Measurements from ENCODE around the gene UNC119B. TPM values are rescaled to one million over a fixed set of nuclear protein-coding genes. Genes with fewer than 3 reads are reported as not detected.
A peak's percentile ranks its signal among the peaks of the same experiment; 100 is the strongest.

The UNC119B gene
- total RNA-seq, 1 experiment from 2014 or later, result 18.7 TPM

DNA sequence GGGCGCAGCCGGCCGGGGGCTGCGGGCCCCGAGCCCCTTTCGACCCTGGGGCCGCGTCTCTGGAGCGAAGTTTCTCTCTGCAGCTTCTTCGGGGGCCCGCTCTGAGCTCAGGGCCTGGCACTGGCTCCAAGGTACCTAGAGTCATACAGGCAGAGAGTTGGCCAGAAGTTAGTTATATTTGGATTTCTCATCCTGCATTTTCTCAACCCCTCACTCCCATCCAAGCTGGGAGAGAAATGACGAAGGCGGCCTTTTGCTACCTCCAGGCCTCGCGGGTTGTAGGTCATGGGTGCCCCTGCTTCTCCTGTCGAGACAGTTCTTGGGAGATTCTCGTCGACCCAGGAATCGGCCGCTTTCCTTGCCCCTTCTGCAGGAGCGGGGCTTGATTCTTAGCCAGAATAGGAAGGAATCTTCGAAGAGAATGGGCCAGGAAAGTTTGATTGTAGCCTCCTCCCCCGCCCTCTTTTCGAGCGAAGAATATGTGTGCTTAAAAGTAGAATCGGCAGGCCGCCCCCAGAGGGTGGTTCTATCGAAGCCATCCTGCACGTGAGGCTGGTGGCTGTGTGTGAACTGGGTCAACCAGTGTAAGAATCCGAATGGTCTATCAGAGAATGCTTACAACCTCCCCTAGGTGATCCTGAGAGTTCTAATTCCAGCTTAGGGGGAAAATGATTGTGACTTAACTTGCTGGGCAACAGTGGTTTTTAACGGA is 22.5 kb upstream of the UNC119B start:
- DNase-seq (ENCODE audit: low read depth), result peak; percentile 36

DNA sequence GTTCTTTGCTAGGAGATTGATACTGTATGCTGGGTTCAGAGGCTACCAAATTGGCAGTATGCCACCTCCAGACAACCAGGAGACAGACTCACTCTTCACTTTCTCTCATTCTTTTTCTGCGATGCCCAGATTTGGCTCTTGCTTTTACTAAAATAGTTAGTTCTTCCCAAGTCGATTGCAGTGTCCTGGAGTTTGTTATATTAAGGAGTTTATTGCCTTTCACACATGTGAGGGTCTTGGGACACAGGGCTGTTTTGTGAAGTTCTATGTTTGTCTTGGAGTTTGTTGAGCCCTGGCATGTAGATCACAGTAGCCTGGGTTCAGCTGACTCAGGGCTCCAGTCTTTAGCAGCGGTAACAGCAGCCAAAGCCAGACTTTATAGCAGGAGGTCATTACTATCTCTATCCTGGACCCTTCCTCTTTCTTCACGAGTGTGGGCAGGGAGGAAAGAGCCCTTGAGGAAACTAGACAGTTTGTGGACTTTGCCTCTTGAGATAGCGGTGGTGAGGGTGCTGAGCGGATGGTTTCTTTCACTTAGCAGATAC is 21.7 kb upstream of the UNC119B start:
- peak; percentile 32 for DNase-seq (ENCODE audit: low read depth)

DNA sequence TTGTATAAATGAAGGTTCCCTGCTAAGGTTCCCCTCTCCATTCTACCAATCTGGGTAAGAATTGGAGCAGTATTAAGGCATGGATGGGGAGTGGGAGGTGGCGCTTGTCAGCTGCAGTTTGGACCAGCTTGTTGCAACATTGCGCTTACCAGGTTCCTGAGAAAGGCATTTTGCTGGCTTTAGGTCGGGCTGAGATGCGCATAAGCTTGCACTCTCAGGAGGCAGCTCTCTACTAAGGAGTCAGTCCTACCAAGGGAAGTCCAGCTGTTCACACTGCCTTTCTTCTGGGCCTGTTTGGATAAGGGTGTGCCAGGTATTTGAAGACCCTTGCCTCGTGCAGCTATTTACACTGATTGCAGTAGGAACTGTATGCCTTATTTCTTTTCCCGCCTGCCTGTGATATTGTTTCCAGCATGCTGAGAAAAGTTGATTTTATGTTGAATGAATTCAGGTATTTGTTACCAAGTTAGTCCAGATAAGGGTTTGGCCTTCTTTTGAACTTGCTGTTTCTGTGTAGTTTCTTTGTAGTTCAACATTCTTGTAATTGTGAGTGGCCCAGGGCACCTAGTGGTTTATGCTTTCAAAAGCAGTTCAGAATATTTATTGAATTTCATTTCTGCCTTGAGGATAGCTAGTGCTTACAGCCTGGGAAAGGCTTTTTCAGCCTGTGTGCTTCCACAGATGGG is 20.7 kb upstream of the UNC119B start:
- no peak for DNase-seq (ENCODE audit: low read depth)

DNA sequence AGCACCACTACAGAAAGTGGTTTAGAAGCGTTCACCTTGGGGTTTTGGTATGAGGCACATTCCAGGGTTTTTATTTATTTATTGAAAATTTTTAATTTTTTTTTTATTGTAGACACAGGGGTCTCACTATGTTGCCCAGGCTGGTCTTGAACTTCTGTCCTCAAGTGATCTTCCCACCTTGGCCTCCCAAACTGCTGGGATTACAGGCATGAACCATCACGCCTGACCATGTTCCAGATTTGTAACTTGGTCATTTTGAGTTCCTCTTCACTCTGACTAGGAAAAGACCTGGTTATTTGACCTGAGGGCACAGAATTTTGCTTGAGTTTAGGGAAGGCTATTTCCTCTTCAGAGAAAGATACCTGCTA is 20.2 kb upstream of the UNC119B start:
- no peak for DNase-seq (ENCODE audit: low read depth)

DNA sequence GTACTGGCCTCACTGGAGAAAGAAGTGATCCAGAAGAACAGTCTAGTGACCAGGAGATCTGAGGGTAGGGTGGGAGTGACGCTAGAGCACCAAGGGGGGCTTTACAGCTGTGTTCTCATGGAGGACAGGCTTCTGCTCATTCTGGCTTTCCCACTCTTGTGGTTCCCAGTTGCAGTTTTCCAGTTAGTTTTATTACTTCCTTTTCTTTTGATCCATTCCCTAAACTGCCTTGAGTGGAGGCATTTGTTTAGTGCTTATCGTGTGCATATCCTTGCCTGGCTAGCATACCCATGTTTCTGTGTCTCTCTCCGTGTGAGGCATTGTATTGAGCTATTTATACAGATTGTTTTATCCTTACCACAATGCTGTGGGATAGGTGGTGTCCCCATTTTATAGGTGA is 19.3 kb upstream of the UNC119B start:
- DNase-seq (ENCODE audit: low read depth), result no peak

DNA sequence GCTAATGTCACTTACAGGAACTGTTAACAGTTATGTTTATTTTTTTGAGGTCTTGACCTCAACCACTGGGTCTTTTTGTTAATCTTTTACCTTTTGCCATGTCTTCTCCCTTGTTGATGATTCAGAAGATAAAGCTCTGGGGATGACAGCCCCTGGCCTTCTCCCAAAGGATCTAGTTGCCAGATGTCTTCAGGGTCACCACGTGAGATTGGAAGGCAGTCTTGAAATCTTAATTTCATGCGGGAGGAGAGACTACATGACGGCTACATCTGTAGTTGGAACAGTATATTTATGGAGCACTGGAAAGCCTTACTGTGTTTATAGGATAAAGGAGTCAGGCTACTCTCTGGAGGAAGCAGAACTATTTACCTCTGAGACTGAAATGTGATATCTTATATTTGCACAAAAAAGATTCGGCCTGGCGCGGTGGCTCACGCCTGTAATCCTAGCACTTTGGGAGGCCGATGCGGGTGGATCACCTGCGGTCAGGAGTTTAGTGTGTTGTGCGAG is 17.7 kb upstream of the UNC119B start:
- DNase-seq (ENCODE audit: low read depth), result peak; percentile 37

DNA sequence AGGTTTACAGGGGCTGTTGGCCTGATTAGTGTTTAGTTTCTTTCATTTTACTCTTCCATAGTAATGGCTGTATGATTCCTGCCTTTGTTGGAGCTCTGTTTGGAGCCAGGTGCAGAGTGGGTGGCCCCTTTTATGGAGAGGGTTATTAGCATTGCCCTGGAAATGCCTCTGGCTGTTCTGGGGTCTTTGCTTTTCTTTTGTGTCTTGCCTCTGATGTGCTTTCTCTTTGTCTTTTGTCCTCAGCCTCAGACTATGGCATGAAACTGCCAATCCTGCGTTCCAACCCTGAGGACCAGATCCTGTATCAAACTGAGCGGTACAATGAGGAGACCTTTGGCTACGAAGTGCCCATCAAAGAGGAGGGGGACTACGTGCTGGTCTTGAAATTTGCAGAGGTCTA is 16.4 kb upstream of the UNC119B start:
- DNase-seq (ENCODE audit: low read depth), result no peak

DNA sequence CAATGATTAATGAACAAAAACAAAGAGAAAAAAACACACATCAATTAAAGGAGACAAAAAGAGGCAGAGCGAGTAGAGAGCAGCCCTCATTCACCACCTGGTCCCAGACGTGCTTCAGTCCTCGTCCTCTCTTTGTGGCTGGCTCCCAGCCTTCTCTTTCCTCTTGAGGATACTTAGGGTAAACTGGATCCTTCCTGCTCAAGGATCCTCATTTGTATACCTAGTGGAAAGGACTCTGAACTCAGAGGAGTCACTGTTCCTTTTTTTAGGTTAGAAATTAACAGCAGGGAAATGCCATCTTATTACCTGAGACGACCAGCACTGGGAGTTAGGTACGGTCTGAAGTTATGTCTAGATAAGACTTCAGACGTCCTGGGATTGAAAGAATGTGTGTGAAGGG is 13.6 kb upstream of the UNC119B start:
- DNase-seq (ENCODE audit: low read depth), result no peak

DNA sequence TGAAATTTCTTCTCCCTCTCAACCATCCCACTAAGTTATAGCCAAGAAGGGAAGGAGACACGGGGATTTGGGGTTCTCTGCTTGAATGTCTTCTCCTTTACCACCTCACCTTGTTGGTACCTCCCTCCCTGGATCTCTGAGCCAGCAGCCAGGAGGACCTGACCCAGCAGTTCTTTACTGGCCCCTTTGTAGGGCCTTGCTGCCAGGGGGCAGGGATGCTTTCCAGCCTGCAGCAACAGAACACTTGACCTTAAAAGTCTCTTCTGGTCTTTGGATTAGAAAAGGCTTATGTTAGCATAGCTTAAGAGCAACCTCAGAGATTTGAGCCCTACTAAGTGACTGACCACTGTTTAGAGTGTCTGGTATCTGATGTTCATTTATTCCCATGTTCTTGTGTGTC is 12.9 kb upstream of the UNC119B start:
- DNase-seq (ENCODE audit: low read depth), result no peak

DNA sequence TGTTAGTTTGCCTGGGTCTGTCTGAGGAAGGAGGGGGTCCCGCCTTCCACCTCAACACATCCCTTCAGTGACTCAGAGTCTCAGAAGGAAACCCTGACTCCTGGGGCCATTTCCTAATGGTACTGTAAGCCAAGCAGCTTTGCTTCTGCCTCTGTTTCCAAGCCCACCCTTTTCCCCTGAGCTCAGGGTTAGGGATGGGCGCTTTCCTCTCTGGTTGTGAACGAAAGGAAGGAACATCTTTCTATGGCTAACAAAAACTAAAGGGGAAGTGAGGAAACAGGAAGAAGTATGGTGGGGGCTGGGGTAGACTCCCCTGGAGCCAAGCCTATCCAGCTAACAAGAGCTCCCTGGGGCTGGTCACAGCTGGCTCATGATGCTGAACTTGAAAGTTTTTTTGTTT is 11.6 kb upstream of the UNC119B start:
- DNase-seq (ENCODE audit: low read depth), result no peak

DNA sequence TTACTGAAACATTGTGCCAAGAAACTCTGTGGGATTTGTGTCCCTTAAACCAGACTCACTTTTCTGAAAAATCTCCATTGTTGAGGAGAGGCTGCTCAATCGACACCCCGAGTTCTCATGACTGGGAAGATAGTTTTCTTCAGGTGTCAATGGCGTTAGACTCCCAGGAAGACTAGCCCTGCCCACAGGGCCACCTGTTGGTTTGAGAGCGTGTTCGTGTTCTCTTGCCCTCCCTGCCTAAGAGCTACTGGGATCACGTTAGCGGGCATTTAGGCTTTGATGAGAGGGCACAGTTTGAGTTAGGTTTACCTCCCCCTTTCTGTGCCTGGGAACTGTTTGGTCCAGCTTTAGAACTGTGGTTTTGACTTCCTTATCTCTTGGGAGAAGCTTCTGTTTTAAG is 10.7 kb upstream of the UNC119B start:
- no peak for DNase-seq (ENCODE audit: low read depth)

DNA sequence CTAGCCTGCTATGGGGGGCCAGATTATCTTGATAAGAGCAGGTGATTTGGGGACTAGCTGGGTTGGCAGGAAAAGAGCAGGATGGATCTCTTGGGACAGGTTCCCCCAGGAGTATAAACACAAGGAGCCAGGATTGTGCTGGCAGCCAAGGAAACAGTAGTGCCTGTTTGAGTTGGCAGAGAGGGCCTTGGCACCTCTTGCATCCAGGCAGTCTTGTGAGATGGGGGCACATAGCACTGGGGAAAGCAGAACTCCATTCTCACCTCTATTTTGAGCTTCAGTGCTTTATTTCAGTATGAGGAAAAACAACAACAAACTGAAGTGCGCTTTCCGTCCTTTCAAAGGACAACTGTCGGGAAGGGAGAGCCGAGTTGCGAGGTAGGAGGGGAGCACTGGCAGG is 9.4 kb upstream of the UNC119B start:
- no peak for DNase-seq (ENCODE audit: low read depth)

DNA sequence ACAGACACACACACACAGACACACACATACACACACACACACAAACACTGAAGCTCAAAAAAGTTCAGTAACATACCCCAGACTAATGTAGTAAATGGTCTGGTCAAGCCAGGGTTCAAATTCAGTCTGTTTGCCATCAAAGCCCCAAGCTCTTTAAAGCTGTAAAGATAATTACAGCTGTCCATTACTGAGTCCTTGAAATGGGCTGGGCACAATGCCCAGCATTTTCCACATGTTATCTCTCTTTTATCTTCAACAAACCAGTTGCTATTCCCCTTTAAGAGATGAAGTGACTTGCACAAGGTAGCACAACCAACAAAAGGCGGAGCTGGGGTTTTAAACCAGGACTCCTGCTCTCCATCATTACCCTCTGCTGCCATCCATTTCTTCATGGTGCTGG is 7.6 kb upstream of the UNC119B start:
- no peak for DNase-seq (ENCODE audit: low read depth)

DNA sequence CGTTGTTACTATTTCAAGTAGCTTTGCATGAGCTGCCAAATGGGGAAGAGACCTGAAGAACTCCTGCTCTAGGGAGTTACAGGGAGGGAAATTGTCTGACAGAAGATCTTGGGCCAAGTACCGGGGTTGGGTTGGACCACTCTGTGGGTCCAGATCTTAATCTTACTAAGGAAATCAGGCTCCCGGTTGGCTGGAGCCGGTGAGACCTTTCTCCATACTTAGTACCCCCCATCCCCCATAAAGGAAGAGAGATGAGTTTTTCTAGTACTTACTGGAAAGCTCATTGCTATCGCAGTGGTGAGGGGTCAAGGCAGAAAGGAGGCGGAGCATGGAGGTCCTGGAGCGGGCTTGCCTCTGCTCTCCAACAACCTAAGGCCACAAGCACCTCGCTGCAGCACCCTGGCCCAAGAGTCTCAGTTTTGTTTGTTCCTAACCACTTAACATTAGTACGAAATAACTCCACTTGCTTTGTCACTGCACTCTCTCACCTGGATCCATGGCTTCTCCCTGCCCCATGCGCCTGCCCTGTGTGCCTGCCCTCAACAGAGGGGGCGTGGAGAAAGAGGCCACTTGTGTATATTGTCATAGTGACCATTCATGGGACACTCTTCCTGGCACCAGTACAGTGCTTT is 6.8 kb upstream of the UNC119B start:
- no peak for DNase-seq (ENCODE audit: low read depth)

DNA sequence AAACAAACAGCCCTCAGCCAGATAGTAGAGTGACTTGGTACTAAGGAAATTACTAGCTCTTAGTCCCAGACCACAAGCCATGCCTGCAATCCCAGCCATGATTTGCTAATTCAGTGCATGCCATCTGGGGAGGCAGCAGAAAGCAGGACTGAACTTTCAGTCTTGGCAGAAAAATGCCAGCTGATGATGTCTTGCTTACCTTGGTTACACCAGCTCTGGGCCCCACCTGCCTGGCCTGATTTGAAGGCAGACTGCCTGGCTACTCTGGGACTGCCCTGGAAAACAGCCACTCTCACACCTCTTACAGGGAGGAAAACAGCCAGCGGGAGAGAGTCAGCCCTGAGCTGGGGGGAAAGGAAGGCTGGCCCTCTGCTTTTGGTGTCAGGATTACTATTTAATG is 4.6 kb upstream of the UNC119B start:
- no peak for DNase-seq (ENCODE audit: low read depth)

DNA sequence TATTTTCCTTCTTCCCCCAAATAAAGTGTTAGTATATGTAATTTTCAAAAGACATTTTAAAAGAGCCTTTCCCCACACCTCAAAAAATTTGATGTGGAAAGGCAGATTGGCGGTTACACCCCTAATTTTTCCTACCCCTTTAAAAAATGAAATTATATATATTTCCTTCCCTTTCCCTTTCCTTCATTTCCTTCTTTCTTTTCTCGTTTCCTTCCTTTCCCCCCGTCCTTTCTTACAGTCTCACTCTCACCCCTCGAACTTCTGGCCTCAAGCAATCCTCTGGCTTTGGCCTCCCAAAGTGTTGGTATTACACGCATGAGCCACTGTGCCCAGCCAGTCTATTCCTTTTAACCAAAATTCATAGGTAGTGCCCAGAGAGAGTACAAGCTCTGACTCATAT is 4.2 kb upstream of the UNC119B start:
- no peak for DNase-seq (ENCODE audit: low read depth)

DNA sequence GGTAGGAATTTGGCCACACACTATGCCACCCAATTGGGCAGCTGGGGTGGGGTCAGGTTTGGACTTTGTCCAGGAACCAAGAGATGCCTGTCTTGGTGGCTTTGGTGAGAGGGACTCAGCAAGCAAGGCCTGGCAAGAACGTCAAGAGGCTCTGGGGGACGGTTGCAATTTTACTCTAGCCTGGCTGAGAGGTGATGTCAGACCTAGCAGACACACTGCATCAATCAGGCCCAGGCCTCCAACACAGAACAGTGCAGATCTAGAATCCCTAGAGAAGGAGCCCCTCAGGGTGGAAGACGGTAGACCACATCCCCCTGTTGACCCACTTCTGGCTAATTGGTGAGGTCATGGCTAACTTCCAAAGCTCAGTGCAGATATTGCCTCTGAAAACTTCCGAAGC is 1.6 kb upstream of the UNC119B start:
- DNase-seq (ENCODE audit: low read depth), result no peak

DNA sequence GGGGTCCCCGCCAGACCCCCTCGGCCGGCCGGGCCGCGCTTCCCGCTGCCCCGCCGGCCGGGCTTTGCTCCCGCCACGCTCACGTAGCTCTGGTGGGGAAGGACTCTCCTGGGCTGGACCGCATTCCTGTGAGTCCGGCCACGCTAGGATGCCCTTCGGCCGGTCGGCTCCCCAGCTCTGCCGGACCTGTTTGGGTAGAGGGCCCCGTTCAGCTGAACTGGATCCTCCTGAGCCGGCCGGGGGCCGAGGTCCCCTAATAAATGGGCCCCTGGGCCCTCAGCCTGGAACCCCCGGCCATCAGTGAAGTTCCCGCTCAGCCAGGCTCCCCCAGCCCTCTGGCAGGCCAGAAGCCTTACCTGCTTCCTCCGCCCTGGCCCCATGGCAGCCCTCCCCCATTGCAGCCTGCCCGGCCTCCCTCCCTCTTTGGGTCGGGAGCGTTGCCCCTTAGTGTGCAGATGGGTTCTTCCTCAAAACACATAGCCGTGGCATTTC is 593 bp downstream of the UNC119B start:
- no peak for DNase-seq (ENCODE audit: low read depth)

DNA sequence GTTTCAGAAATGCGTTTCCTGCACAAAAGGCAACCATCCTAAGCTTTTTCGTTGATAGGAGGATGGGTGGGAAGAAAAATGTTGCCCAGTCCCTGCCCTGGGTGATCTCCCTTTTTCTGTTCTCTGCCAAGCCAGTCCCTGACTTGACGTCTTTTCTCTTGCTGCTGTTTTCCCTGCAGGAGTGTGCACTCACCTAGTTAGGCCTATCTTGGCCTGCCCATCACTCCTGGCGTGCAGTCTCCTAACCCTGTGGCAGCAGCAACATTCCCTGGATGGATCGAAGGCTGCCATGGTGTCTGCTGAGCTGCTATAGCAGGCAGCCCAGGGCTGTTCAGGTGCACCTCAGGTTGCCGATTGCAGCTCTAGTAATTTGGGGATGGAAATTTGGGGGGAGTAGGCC is 1.2 kb downstream of the UNC119B start:
- DNase-seq (ENCODE audit: low read depth), result no peak

DNA sequence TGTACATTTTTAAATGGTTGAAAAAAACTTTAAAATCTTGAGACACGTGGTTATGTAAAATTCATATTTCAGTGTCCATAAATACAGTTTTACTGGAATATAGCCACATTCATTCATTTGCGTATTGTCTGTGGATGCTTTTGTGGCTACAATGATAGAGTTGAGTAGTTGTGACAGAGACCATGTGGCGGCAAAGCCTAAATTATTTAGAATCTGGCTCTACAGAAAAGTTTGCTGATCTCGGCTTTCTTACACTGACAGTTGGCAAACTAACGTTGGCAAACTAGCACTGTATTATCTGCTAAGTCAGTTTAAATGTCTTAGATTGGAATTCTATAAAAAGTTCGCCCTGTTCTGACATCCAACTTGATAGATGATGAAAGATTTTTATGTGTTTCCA is 2.4 kb downstream of the UNC119B start:
- DNase-seq (ENCODE audit: low read depth), result no peak

DNA sequence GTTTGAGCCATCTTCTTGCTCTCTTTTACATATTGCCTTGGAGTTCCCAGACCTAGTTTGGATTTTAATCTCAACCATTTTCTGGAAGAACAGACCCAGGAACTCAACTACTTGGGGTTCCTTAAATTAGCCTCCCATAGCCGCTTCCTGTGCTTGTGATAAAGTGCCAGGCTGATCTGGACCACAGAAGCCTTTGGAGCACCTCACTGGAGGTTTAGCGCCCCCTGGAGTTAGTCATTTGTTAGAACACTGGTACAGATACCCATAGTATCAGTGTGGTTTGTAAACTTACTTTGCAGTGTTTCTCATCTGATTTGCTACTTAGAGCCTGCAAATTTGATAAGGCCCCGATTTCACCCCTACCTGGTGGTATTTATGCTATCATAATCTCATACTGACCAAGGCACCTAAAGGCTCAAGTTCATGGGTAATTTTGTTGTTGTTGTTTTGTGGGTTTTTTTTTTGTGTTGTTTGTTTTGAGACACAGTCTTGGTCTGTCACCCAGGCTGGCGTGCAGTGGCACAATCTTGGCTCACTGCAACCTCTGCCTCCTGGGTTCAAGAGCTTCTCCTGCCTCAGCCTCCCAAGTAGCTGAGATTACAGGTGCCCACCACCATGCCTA is 3.7 kb downstream of the UNC119B start:
- DNase-seq (ENCODE audit: low read depth), result peak; percentile 77

DNA sequence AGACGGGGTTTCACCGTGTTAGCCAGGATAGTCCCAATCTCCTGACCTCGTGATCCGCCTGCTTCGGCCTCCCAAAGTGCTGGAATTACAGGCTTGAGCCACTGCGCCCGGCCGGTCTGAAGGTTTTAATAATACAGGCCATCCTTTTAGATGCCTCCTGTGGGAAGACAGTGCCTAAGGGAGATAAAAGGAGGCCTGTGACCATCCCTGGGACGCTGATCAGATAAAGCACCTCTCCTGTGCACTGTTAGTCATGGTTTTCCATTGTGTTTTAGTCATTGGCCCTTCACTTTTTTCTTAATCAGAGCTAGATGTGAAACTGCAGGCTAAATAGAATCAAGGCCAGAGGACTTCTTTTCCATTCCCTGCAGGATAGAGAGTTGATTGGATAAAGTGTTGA is 7.8 kb downstream of the UNC119B start:
- no peak for DNase-seq (ENCODE audit: low read depth)

Data from LHCN-M2 (cell line).